Keratinocyte (primary cell): Measurements from ENCODE around the gene MYOD1. TPM values are rescaled to one million over a fixed set of nuclear protein-coding genes. Genes with fewer than 3 reads are reported as not detected.

Source experiments
- DNase-seq: peaks from one replicate; pipeline ENCODE4 v3.0.0-alpha.2; 2011; ENCODE audit warnings: low read depth, missing footprints, low spot score
- FAIRE-seq: peaks from 2 replicates; lab custom pipeline; 2011; peaks lifted over from hg19 to GRCh38; lab: Jason Lieb, UNC
- H2AFZ ChIP-seq: 2 replicates; pipeline ENCODE4 v1.6.0; 2012; ENCODE audit warnings: low read length, control low read depth, inconsistent platforms; ENCODE audit not compliant: control insufficient read depth
- H3K27ac ChIP-seq: 2 replicates; pipeline ENCODE4 v1.5.1; 2011; ENCODE audit warnings: low read length; ENCODE audit not compliant: control insufficient read depth, insufficient read depth
- H3K27me3 ChIP-seq: 3 replicates; pipeline ENCODE4 v1.6.0; 2011; ENCODE audit warnings: low read length; ENCODE audit not compliant: control insufficient read depth, insufficient read depth; ENCODE audit errors: extremely low read depth
- H3K36me3 ChIP-seq, 2 experiments: 2 replicates in 1 of 2; 3 replicates in 1 of 2; pipeline ENCODE4 v1.5.1; 2011; ENCODE audit warnings: low read length in 2 of 2, mild to moderate bottlenecking in 1 of 2; ENCODE audit not compliant: control insufficient read depth in 2 of 2, insufficient read depth in 2 of 2; ENCODE audit errors: extremely low read depth in 1 of 2
- H3K4me1 ChIP-seq: 3 replicates; pipeline ENCODE4 v1.5.1; 2011; ENCODE audit warnings: low read length; ENCODE audit not compliant: control insufficient read depth, insufficient read depth; ENCODE audit errors: extremely low read depth
- H3K4me2 ChIP-seq: 3 replicates; pipeline ENCODE4 v1.6.0; 2011; ENCODE audit warnings: low read depth, low read length; ENCODE audit not compliant: control insufficient read depth, insufficient read depth; ENCODE audit errors: extremely low read depth
- H3K4me3 ChIP-seq, 3 experiments: fragments of 200-600 bp in 1 of 3; sonication (generic) in 1 of 3; 2 replicates in 2 of 3; 3 replicates in 1 of 3; pipeline ENCODE4 v1.5.1; 2011 to 2016; ENCODE audit warnings: low read length in 3 of 3, mild to moderate bottlenecking in 3 of 3, control low read depth in 2 of 3, inconsistent platforms in 1 of 3, low read depth in 1 of 3, mixed read lengths in 1 of 3, mixed run types in 1 of 3, moderate library complexity in 1 of 3; ENCODE audit not compliant: control insufficient read depth in 2 of 3, insufficient read depth in 2 of 3; ENCODE audit errors: extremely low read depth in 1 of 3
- H3K79me2 ChIP-seq: 2 replicates; pipeline ENCODE4 v1.6.0; 2012; ENCODE audit warnings: low read length; ENCODE audit not compliant: control insufficient read depth, insufficient read depth
- H3K9ac ChIP-seq: 3 replicates; pipeline ENCODE4 v1.6.0; 2011; ENCODE audit warnings: low read length; ENCODE audit not compliant: control insufficient read depth, insufficient read depth; ENCODE audit errors: extremely low read depth
- H3K9me1 ChIP-seq: 3 replicates; pipeline ENCODE4 v1.6.0; 2011; ENCODE audit warnings: low read length; ENCODE audit not compliant: control insufficient read depth, insufficient read depth; ENCODE audit errors: extremely low read depth
- H3K9me3 ChIP-seq: 2 replicates; pipeline ENCODE4 v1.5.1; 2012; ENCODE audit warnings: low read depth, low read length; ENCODE audit not compliant: control insufficient read depth
- H4K20me1 ChIP-seq: 3 replicates; pipeline ENCODE4 v1.6.0; 2011; ENCODE audit warnings: low read length; ENCODE audit not compliant: control insufficient read depth, insufficient read depth; ENCODE audit errors: extremely low read depth
- EZH2 ChIP-seq: IDR thresholded peaks from one replicate; pipeline ENCODE4 v1.6.1; 2012; ENCODE audit warnings: inconsistent platforms, mild to moderate bottlenecking, low read length, moderate library complexity
- dilution Hi-C: fragments of 300-500 bp; cut with MboI; formaldehyde crosslinking; loops from one replicate; pipeline ENCODE4 v1.7.0; 2020; ENCODE audit warnings: low sequenced_read_pairs; ENCODE audit not compliant: extremely low pct_ligation_motif_present
- polyA plus RNA-seq, 5 experiments: library from polyadenylated mRNA; depleted of rRNA in 3 of 5; stranded (reverse) in 3 of 5; stranded (forward) in 1 of 5; unstranded in 1 of 5; fragments of >200 nt; gene quantifications; 1 replicate in 1 of 5; 2 replicates in 3 of 5; 3 replicates in 1 of 5; pipeline versions ENCODE4 v1.2.1 to v1.2.3, GENCODE V29; 2011 to 2012; ENCODE audit warnings: missing spikeins in 2 of 5, low read depth in 1 of 5, low replicate concordance in 1 of 5
- TF ChIP-seq, protein P1 (sequence below), 3 experiments: IDR thresholded peaks in 1 of 3; conservative IDR thresholded peaks in 1 of 3; optimal IDR thresholded peaks in 1 of 3; 2 replicates in 2 of 3; 3 replicates in 1 of 3; pipeline versions ENCODE3 to v1.5.1; 2011; ENCODE audit warnings: low read length in 3 of 3, mild to moderate bottlenecking in 3 of 3, moderate library complexity in 2 of 3, control low read depth in 1 of 3, inconsistent platforms in 1 of 3; ENCODE audit not compliant: insufficient read depth in 2 of 3; ENCODE audit errors: extremely low read depth in 1 of 3

Gene MYOD1
- polyA plus RNA-seq, 1 donor (not counting 4 experiments of a cell fraction or from before 2014, with no cell fraction given): not detected

DNA sequence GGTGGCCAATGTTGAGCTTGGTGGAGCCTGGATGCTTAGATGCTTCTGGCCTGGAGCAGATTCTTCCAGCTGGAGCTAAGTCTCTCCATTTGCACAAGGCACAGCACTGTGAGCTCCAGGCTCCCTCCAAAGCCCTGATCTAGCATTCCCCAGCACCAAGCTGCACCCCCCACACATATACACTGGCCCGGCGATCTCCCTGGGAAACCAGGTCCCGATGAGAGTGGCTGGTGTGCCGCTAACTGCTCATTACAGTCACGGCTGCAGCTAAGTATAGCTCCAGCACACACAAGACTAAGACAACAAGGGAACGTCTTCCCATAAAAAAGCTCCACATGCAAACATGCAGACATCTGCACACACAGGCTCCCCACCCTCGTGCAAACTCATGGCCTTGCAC, 32.8 kb downstream of the MYOD1 start:
- no peaks in the 10 kb centered on the region for H3K9me3 ChIP-seq
- no peak overlapping the region for H3K4me3 ChIP-seq
- no peak overlapping the region for H3K27ac ChIP-seq
- TF ChIP-seq, protein P1, sequence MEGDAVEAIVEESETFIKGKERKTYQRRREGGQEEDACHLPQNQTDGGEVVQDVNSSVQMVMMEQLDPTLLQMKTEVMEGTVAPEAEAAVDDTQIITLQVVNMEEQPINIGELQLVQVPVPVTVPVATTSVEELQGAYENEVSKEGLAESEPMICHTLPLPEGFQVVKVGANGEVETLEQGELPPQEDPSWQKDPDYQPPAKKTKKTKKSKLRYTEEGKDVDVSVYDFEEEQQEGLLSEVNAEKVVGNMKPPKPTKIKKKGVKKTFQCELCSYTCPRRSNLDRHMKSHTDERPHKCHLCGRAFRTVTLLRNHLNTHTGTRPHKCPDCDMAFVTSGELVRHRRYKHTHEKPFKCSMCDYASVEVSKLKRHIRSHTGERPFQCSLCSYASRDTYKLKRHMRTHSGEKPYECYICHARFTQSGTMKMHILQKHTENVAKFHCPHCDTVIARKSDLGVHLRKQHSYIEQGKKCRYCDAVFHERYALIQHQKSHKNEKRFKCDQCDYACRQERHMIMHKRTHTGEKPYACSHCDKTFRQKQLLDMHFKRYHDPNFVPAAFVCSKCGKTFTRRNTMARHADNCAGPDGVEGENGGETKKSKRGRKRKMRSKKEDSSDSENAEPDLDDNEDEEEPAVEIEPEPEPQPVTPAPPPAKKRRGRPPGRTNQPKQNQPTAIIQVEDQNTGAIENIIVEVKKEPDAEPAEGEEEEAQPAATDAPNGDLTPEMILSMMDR (optimal IDR thresholded peaks at IDR 0.05 in 1 of 3, IDR thresholded peaks at IDR 0.05 in 1 of 3, conservative IDR thresholded peaks at IDR 0.05 in 1 of 3; ENCODE audit: extremely low read depth in 1 of 3, insufficient read depth in 2 of 3, low read length in 3 of 3): no peak
- TF ChIP-seq EZH2: no peak
- H3K9ac ChIP-seq: no peak overlapping the region
- no peaks in the 10 kb centered on the region for H3K4me1 ChIP-seq
- H4K20me1 ChIP-seq: no peaks in the 10 kb centered on the region
- DNase-seq (no peak), FAIRE-seq (no peak)
- no peak overlapping the region for H3K4me2 ChIP-seq
- dilution Hi-C loops: no loop called here
- no peaks in the 10 kb centered on the region for H3K79me2 ChIP-seq
- H2AFZ ChIP-seq: no peak overlapping the region
- no peaks in the 10 kb centered on the region for H3K36me3 ChIP-seq
- H3K27me3 ChIP-seq: no peaks in the 10 kb centered on the region
- H3K9me1 ChIP-seq: no peaks in the 10 kb centered on the region

DNA sequence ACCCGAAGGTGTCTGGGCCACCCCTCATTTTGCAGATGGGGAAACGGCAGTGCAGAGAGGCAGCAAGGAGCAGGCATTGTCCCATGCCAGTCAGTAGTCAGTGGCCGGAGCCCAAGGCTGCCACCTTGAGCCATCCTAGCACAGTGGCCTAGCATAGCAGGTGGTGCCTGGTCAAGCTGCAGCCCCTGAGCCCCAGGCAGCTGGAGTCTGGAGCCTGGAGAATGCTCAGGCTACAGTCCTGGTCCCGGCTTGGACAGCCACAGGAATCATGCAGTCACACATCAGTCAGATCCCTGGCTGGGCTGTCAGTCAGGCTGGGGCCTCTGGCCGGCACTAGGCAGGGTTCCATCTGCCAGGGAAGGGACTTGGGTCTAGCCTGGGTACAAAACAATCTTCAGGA, 33.8 kb downstream of the MYOD1 start:
- H3K27ac ChIP-seq: no peak overlapping the region
- no peak overlapping the region for H3K4me2 ChIP-seq
- H2AFZ ChIP-seq: no peak overlapping the region
- H3K4me1 ChIP-seq: no peaks in the 10 kb centered on the region
- H3K9me3 ChIP-seq: no peaks in the 10 kb centered on the region
- FAIRE-seq (no peak), DNase-seq (no peak)
- no peaks in the 10 kb centered on the region for H3K79me2 ChIP-seq
- H3K27me3 ChIP-seq: no peaks in the 10 kb centered on the region
- no peaks in the 10 kb centered on the region for H3K9me1 ChIP-seq
- TF ChIP-seq, protein P1 (optimal IDR thresholded peaks at IDR 0.05 in 1 of 3, IDR thresholded peaks at IDR 0.05 in 1 of 3, conservative IDR thresholded peaks at IDR 0.05 in 1 of 3; ENCODE audit: extremely low read depth in 1 of 3, insufficient read depth in 2 of 3, low read length in 3 of 3): no peak
- TF ChIP-seq EZH2: no peak
- no peaks in the 10 kb centered on the region for H3K36me3 ChIP-seq
- no peaks in the 10 kb centered on the region for H4K20me1 ChIP-seq
- dilution Hi-C loops: no loop called here
- H3K9ac ChIP-seq: no peak overlapping the region
- H3K4me3 ChIP-seq: no peak overlapping the region
